Nephron progenitor cell (in vitro differentiated cells): ENCODE data around the gene SLK.
A peak's percentile ranks its signal among the peaks of the same experiment; 100 is the strongest.

Experiments used
- DNase-seq: peaks from one replicate; pipeline ENCODE4 v3.0.0; 2021
- H3K27ac Mint-ChIP-seq: 2 replicates; pipeline ENCODE4 v1.8.0; 2021; ENCODE audit warnings: mild to moderate bottlenecking, moderate library complexity, mixed read lengths
- H3K27me3 Mint-ChIP-seq: 2 replicates; pipeline ENCODE4 v1.8.0; 2021; ENCODE audit warnings: mild to moderate bottlenecking, low read depth, mixed read lengths; ENCODE audit not compliant: poor library complexity
- H3K36me3 Mint-ChIP-seq: 2 replicates; pipeline ENCODE4 v1.8.0; 2021; ENCODE audit warnings: low read depth, mixed read lengths
- H3K4me1 Mint-ChIP-seq: 2 replicates; pipeline ENCODE4 v1.8.0; 2021; ENCODE audit warnings: mixed read lengths
- H3K4me3 Mint-ChIP-seq: 2 replicates; pipeline ENCODE4 v1.8.0; 2021; ENCODE audit warnings: mild to moderate bottlenecking, moderate library complexity, mixed read lengths
- H3K9me3 Mint-ChIP-seq: 2 replicates; pipeline ENCODE4 v1.8.0; 2021; ENCODE audit warnings: mild to moderate bottlenecking, moderate library complexity, mixed read lengths
- TF ChIP-seq, protein P1 (sequence below): fragments of 200-600 bp; sonication (generic); IDR thresholded peaks from 2 replicates; pipeline ENCODE4 v1.5.0; 2021; ENCODE audit warnings: antibody characterized with exemption

SLK gene

GRCh38 chr10:104040862-104041789 lies 74.2 kb downstream of the SLK start:
- H3K27me3 Mint-ChIP-seq, result peaks cover 18% of the 10 kb centered on the region
- H3K36me3 Mint-ChIP-seq, result no peaks in the 10 kb centered on the region
- no peak overlapping the region for H3K4me3 Mint-ChIP-seq
- no peak for DNase-seq
- peaks cover 7% of the 10 kb centered on the region for H3K4me1 Mint-ChIP-seq
- H3K9me3 Mint-ChIP-seq, result no peaks in the 10 kb centered on the region
- H3K27ac Mint-ChIP-seq, result no peak overlapping the region
- TF ChIP-seq, protein P1, sequence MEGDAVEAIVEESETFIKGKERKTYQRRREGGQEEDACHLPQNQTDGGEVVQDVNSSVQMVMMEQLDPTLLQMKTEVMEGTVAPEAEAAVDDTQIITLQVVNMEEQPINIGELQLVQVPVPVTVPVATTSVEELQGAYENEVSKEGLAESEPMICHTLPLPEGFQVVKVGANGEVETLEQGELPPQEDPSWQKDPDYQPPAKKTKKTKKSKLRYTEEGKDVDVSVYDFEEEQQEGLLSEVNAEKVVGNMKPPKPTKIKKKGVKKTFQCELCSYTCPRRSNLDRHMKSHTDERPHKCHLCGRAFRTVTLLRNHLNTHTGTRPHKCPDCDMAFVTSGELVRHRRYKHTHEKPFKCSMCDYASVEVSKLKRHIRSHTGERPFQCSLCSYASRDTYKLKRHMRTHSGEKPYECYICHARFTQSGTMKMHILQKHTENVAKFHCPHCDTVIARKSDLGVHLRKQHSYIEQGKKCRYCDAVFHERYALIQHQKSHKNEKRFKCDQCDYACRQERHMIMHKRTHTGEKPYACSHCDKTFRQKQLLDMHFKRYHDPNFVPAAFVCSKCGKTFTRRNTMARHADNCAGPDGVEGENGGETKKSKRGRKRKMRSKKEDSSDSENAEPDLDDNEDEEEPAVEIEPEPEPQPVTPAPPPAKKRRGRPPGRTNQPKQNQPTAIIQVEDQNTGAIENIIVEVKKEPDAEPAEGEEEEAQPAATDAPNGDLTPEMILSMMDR, result no peak

DNA sequence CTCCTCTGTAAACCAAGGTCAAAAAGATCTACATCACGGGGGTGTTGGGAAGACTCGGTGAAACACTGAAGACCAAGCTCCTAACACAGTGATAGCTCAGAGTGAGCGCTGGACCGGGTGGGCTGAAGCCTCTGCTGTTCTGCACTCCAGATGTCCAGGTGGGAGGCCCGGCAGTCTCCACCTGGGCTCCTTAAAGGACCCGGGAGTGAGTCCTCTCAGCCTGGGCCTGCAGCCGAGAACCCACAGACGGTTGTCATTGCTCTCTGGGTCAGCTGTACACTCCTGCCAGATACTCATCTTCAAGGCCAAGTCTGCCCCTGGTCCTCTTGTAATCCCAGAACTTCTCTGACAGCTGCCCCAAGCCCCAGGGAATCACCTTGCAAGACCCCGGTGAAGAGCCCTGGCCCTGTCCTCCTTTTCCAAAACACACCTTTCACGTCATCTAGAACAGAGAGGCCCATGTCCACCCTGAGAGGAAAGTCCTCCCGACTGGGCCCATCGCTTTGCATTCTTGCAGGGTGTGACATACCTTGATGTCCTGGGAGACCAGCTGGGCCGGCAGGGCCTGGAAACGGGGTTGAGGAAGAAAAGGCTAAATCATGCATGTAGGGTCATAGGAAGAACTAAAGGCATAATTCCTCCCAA lies 75.1 kb downstream of the SLK start:
- Mint-ChIP-seq H3K27me3 (peaks cover 18% of the 10 kb centered on the region), H3K36me3 (no peaks in the 10 kb centered on the region), H3K27ac (no peak overlapping the region), H3K4me1 (peaks cover 13% of the 10 kb centered on the region), H3K4me3 (no peak overlapping the region), H3K9me3 (no peaks in the 10 kb centered on the region)
- no peak for DNase-seq
- TF ChIP-seq, protein P1, result no peak

DNA sequence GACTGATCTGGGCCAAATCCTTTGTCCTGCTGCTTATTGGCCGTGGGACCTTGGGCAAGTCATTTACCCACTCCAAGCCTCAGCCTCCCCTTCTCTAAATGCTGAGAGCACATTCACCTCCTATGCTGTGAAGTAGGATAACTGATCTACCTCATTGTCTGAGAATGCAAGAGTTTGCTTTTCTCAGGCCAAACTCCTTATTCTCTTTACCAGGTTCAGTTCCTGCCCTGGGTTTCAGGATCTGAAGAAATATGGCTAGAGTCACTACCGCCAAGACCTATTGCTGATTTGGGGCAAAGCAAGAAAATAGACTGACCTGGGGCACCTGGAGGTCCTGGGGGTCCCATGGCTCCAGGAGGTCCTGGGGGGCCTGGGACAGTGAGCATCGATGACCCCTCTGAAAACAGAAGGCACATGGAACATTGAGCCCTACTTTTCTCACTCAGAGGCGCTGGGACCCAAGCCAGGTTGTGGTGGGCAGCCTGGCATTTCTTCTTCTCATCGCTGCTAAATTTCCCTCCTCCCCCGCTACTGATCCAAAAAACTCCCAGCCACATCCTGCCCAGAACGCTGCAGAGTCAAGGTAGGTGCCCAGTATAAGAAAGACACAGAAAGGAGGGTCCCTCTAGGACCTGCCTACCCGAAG lies 76.4 kb downstream of the SLK start:
- peaks cover 16% of the 10 kb centered on the region for H3K27me3 Mint-ChIP-seq
- DNase-seq, result no peak
- peaks cover 18% of the 10 kb centered on the region for H3K4me1 Mint-ChIP-seq
- no peak overlapping the region for H3K27ac Mint-ChIP-seq
- H3K4me3 Mint-ChIP-seq, result no peak overlapping the region
- TF ChIP-seq, protein P1, result no peak
- no peaks in the 10 kb centered on the region for H3K9me3 Mint-ChIP-seq
- no peaks in the 10 kb centered on the region for H3K36me3 Mint-ChIP-seq

- TF ChIP-seq, protein P1, result no peak
- Mint-ChIP-seq H3K4me3 (no peak overlapping the region), H3K36me3 (no peaks in the 10 kb centered on the region), H3K9me3 (no peaks in the 10 kb centered on the region), H3K27ac (no peak overlapping the region), H3K4me1 (peaks cover 22% of the 10 kb centered on the region), H3K27me3 (peaks cover 16% of the 10 kb centered on the region)
- DNase-seq, result no peak
Measured at GRCh38 chr10:104043854-104044253, 76.9 kb downstream of the SLK start.

GRCh38 chr10:104045151-104046089 lies 78.5 kb downstream of the SLK start:
- peaks cover 35% of the 10 kb centered on the region for H3K4me1 Mint-ChIP-seq
- DNase-seq, result peak; percentile 56
- no peaks in the 10 kb centered on the region for H3K9me3 Mint-ChIP-seq
- TF ChIP-seq, protein P1, result peak; percentile 63
- H3K4me3 Mint-ChIP-seq, result no peak overlapping the region
- H3K27ac Mint-ChIP-seq, result no peak overlapping the region
- no peaks in the 10 kb centered on the region for H3K36me3 Mint-ChIP-seq
- peaks cover 12% of the 10 kb centered on the region for H3K27me3 Mint-ChIP-seq
